Glutamatergic neuron (in vitro differentiated cells): ENCODE measurements around the gene DCHS1. TPM values are rescaled to one million over a fixed set of nuclear protein-coding genes. Genes with fewer than 3 reads are reported as not detected.

Experiments used
- DNase-seq: peaks from one replicate; pipeline ENCODE4 v3.0.0; 2022
- H3K27ac Mint-ChIP-seq: one replicate; pipeline ENCODE4 v1.8.0; 2020; ENCODE audit warnings: mild to moderate bottlenecking, mixed read lengths, inconsistent platforms; ENCODE audit not compliant: unreplicated experiment
- H3K27me3 Mint-ChIP-seq: one replicate; pipeline ENCODE4 v1.8.0; 2020; ENCODE audit warnings: mild to moderate bottlenecking, moderate library complexity, mixed read lengths, inconsistent platforms; ENCODE audit not compliant: unreplicated experiment
- H3K36me3 Mint-ChIP-seq: one replicate; pipeline ENCODE4 v1.8.0; 2020; ENCODE audit warnings: mild to moderate bottlenecking, mixed read lengths, inconsistent platforms; ENCODE audit not compliant: unreplicated experiment
- H3K4me1 Mint-ChIP-seq: one replicate; pipeline ENCODE4 v1.8.0; 2020; ENCODE audit warnings: mild to moderate bottlenecking, low read depth, mixed read lengths, inconsistent platforms; ENCODE audit not compliant: unreplicated experiment
- H3K4me3 Mint-ChIP-seq: one replicate; pipeline ENCODE4 v1.8.0; 2020; ENCODE audit warnings: mild to moderate bottlenecking, mixed read lengths, inconsistent platforms; ENCODE audit not compliant: unreplicated experiment
- H3K9me3 Mint-ChIP-seq: one replicate; pipeline ENCODE4 v1.8.0; 2020; ENCODE audit warnings: mild to moderate bottlenecking, moderate library complexity, mixed read lengths, inconsistent platforms; ENCODE audit not compliant: unreplicated experiment
- total RNA-seq: library from RNA; stranded (reverse); fragmentation: NEBNext Ultra II Directional; extraction: Animal tissue kit (Norgen Biotek cat#: 25700); gene quantifications from one replicate; pipeline ENCODE4 v1.2.1, GENCODE V29; 2021; ENCODE audit not compliant: unreplicated experiment
- TF ChIP-seq, protein P1 (sequence below): fragments of 200-600 bp; sonication (generic); IDR thresholded peaks from one replicate; pipeline ENCODE4 v1.5.0; 2021; ENCODE audit not compliant: partially characterized antibody, unreplicated experiment

The DCHS1 gene
- total RNA-seq, 1 donor from 2014 or later: 91.5 TPM

DNA sequence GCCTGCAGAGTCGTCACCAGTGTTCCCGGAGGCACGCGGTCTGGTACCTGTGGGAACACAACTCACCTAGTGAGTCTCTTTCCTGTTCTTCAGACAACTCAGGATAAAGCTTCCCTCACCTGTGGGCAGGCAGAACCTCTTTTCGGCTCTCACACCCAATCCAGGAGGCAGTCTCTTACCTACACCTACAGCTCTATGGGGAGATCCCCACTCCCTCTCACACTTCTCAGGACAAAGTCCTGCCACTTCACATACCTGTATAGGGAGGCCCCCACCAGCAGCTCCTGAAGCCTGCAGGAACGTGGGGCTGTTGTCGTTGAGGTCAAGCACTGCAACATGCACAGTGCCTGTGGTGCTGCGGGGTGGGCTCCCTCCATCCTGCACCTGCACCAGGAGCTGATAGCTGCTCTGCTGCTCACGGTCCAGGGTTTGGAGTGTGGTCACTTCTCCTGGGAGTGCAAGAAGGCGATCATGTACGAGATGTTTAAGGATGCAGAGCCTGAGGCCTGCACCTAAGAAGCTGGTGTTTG lies 24.2 kb downstream of the DCHS1 start:
- Mint-ChIP-seq H3K27ac (no peak overlapping the region), H3K9me3 (peaks cover 4% of the 10 kb centered on the region), H3K4me1 (no peaks in the 10 kb centered on the region), H3K36me3 (peaks cover 32% of the 10 kb centered on the region), H3K4me3 (no peak overlapping the region), H3K27me3 (peaks cover 20% of the 10 kb centered on the region)
- no peak for DNase-seq
- TF ChIP-seq, protein P1, sequence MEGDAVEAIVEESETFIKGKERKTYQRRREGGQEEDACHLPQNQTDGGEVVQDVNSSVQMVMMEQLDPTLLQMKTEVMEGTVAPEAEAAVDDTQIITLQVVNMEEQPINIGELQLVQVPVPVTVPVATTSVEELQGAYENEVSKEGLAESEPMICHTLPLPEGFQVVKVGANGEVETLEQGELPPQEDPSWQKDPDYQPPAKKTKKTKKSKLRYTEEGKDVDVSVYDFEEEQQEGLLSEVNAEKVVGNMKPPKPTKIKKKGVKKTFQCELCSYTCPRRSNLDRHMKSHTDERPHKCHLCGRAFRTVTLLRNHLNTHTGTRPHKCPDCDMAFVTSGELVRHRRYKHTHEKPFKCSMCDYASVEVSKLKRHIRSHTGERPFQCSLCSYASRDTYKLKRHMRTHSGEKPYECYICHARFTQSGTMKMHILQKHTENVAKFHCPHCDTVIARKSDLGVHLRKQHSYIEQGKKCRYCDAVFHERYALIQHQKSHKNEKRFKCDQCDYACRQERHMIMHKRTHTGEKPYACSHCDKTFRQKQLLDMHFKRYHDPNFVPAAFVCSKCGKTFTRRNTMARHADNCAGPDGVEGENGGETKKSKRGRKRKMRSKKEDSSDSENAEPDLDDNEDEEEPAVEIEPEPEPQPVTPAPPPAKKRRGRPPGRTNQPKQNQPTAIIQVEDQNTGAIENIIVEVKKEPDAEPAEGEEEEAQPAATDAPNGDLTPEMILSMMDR: no peak

DNA sequence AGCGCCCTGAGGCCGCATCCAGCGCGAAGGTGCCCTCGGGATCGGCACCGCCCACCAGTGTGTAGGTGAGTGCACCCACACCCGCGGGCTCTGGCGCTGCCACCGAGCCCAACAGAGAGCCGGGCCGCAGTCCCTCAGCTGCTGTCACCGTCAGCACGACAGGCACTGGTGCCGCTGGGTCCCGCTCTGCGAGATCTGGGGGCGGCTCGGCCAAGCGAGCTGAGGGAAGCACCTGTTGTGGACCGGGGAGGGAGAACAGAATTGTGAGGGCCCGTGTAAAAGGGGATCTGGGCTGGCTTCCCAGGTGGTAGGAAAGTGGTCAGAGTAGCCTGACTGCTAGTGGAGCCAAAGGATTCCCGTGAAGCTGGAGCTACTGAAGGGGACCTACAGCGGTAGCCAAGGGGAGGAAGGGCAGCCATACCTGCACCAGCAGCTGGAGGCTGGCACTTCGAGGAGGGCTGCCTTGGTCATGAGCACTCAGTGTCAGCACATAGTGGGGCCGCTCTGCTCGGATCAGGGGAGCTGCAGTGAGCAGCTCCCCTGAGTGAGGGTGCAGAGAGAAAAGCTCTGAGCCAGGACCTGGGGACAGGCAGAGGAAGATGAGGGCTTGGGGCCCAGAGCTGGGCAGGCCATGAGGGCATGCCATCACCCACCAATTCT lies 24.8 kb downstream of the DCHS1 start:
- TF ChIP-seq, protein P1: no peak
- Mint-ChIP-seq H3K27ac (no peak overlapping the region), H3K9me3 (peaks cover 4% of the 10 kb centered on the region), H3K36me3 (peaks cover 32% of the 10 kb centered on the region), H3K4me3 (no peak overlapping the region), H3K4me1 (no peaks in the 10 kb centered on the region), H3K27me3 (peaks cover 20% of the 10 kb centered on the region)
- DNase-seq: no peak

DNA sequence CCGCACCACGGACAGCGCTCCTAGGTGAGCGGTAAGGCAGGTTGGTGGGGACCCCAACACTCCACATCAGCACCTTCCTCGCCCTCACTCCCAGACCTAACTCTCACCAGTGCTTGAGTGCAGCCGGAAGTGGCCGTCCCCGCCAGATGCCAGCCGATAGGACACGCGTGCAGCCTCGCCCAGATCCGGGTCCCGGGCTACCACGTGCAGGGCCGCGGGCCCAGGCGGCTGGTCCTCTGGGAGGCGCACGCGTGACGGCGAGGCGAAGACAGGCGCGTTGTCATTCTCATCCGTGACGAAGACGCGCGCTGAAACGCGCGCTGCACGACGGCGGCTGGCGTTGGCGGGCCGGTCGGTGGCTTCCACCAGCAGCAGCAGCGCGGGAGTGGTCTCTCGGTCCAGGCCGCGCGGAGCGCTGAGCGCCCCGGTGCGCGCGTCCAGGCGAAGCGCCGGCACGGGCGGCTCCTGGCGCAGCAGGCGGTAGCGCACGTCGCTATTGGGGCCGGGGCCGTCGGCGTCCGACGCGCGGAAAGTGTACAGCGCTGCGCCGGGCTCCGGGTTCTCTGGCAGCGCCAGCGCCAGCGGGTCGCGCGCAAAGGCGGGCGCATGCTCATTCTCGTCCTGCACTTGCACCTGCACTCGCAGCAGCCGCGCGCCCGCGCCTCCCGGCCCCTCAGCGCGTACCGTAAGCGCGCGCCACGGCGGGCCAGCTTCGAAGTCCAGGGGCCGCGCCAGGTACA lies 25.5 kb downstream of the DCHS1 start:
- Mint-ChIP-seq H3K4me1 (no peaks in the 10 kb centered on the region), H3K27me3 (peaks cover 20% of the 10 kb centered on the region), H3K27ac (no peak overlapping the region), H3K36me3 (peaks cover 32% of the 10 kb centered on the region), H3K9me3 (peaks cover 4% of the 10 kb centered on the region), H3K4me3 (no peak overlapping the region)
- TF ChIP-seq, protein P1: no peak
- DNase-seq: no peak

DNA sequence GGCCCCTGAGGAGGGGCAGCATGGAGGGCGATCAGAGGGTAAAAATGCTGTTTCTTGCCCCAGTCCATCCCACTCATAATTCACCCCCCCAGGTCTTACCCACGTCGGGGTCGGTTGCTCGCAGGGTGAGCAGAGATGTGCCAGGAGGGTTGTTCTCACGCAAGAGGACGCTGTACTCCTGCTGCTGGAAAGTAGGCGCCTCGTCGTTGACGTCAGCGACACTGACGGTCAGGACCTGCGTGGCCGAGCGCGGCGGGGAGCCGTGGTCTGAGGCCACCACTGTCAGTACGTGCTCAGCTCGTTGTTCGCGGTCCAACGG lies 26.1 kb downstream of the DCHS1 start:
- Mint-ChIP-seq H3K36me3 (peaks cover 33% of the 10 kb centered on the region), H3K4me1 (no peaks in the 10 kb centered on the region), H3K27me3 (peaks cover 20% of the 10 kb centered on the region), H3K9me3 (peaks cover 4% of the 10 kb centered on the region), H3K27ac (no peak overlapping the region), H3K4me3 (no peak overlapping the region)
- DNase-seq: no peak
- TF ChIP-seq, protein P1: no peak

DNA sequence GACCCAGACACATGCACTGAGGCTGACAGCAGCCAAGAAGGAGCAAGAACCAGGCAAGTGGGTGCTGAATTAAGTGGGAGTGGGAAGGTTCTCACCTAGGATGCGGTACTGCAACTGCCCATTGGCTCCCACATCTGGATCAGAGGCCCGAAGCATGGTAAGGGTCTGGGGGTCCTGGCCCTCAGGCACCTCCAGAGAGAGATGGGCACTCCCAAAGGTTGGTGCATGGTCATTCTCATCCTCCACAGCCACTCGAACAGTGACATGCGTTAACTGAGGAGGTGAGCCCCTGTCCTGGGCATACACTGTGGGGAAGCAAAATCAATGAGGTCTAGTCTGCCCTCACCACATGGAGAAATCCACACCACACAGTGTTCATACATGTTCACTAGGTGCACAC lies 27.1 kb downstream of the DCHS1 start:
- Mint-ChIP-seq H3K27me3 (peaks cover 20% of the 10 kb centered on the region), H3K4me1 (no peaks in the 10 kb centered on the region), H3K36me3 (peaks cover 39% of the 10 kb centered on the region), H3K27ac (no peak overlapping the region), H3K9me3 (peaks cover 4% of the 10 kb centered on the region), H3K4me3 (no peak overlapping the region)
- TF ChIP-seq, protein P1: no peak
- DNase-seq: no peak
